Measurements from ENCODE around the gene FHIT.

DNA sequence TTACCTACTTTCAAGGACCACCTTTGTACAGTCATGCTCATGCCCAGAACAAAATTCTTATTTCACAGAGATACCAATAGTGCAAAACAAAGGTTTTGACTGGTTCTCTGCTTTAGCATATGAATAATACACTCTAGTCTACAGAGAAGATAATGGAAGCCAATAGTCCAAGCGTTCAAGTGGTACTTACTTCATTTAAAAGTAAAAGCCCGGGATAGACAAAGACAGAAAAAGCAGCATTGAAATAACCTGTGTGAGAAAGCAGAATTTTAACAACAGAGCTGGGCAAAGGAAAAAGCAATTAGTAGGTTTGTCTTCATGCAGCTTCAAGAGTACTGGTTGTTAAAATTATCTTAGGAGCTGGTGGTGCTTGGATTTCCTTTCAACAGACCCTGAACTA, 848.3 kb downstream of the FHIT start:
- TF ChIP-seq, protein P1, sequence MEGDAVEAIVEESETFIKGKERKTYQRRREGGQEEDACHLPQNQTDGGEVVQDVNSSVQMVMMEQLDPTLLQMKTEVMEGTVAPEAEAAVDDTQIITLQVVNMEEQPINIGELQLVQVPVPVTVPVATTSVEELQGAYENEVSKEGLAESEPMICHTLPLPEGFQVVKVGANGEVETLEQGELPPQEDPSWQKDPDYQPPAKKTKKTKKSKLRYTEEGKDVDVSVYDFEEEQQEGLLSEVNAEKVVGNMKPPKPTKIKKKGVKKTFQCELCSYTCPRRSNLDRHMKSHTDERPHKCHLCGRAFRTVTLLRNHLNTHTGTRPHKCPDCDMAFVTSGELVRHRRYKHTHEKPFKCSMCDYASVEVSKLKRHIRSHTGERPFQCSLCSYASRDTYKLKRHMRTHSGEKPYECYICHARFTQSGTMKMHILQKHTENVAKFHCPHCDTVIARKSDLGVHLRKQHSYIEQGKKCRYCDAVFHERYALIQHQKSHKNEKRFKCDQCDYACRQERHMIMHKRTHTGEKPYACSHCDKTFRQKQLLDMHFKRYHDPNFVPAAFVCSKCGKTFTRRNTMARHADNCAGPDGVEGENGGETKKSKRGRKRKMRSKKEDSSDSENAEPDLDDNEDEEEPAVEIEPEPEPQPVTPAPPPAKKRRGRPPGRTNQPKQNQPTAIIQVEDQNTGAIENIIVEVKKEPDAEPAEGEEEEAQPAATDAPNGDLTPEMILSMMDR (IDR thresholded peaks at IDR 0.05; ENCODE audit: poor library complexity), result no peak
- TF ChIP-seq EZH2 (IDR thresholded peaks at IDR 0.05; ENCODE audit: borderline replicate concordance), result no peak

All from hepatocyte (in vitro differentiated cells).